ENCODE data around the gene EVI5L.

- peak in 1 of 5 experiments; percentile 29 for TF ChIP-seq CTCF (IDR thresholded peaks at IDR 0.05)
- no peak for TF ChIP-seq POLR2A (IDR thresholded peaks at IDR 0.05)
- no peak for TF ChIP-seq EP300 (IDR thresholded peaks at IDR 0.05)
Observed at GRCh38 chr19:7869453-7869909, 39.5 kb downstream of the EVI5L start.

Measured in tibial nerve (tissue), 4 donors.